ENCODE measurements around the gene CPNE7. TPM values are rescaled to one million over a fixed set of nuclear protein-coding genes. Genes with fewer than 3 reads are reported as not detected.
A peak's percentile ranks its signal among the peaks of the same experiment; 100 is the strongest.
"Not testable (repeated sequence)": the region's sequence is repeated elsewhere in the genome, so short reads cannot be mapped to it uniquely, and the experiment has no call there.

CPNE7 gene
- total and polyA plus RNA-seq, 4 experiments from 2014 or later = 2.3 to 7.3 (median 4.9) TPM

DNA sequence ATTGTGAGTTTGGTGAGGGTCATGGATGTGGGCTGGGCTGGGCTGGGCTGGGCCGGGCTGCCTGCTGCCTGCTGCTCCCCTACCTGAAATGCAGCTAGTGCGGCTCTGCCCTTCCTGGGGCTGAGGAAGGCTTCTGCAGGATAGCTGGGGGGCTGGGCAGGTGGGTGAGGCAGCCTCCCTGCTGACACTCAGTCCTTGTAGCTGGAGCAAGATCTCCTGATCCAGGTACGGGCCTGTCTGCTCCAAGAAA lies 10.4 kb upstream of the CPNE7 start:
- Histone ChIP-seq H3K4me3 (ENCODE audit: low read length in 2 of 2) (no peak overlapping the region), H3K4me1 (ENCODE audit: insufficient read depth, low read length) (peaks cover 52% of the 10 kb centered on the region), H3K27ac (ENCODE audit: low read depth, low read length) (no peak overlapping the region), H3K36me3 (ENCODE audit: insufficient read depth, low read length) (peaks cover 31% of the 10 kb centered on the region), H3K9me3 (ENCODE audit: control insufficient read depth in 1 of 2, low read length in 2 of 2) (no peaks in the 10 kb centered on the region), H3K27me3 (ENCODE audit: insufficient read depth, low read length) (no peaks in the 10 kb centered on the region)
- Mint-ChIP-seq H3K4me1 (peaks cover 32 to 55% (median 43%) of the 10 kb centered on the region in 4 donors), H3K9me3 (peaks cover 0 to 5% (median 0%) of the 10 kb centered on the region in 8 donors), H3K4me3 (peak overlapping the region in 7 of 8 donors; percentile 9 to 87 (median 59)), H3K27me3 (no peaks in the 10 kb centered on the region), H3K36me3 (peaks cover 25 to 44% of the 10 kb centered on the region in 2 donors), H3K27ac (peak overlapping the region in 5 of 7 donors; percentile 25 to 98 (median 81))
- POLR2A ChIA-PET (ENCODE audit: partially characterized antibody) = interaction anchor here (0.7 to 2.2 kb wide), 6 partner anchors 57 to 393 kb away, joined by 3 to 8 read pairs (median 3); partner anchors contain the start of gene SPG7
- CTCF ChIA-PET (ENCODE audit: partially characterized antibody) = interaction anchor here (0.6 to 1.9 kb wide), 3 partner anchors 30 to 50 kb away, joined by 3 to 5 read pairs (median 4); no protein-coding TSS in a partner anchor
- intact Hi-C loops (cut with micrococcal nuclease) = loop anchor here (2.0 to 10.0 kb wide), 2 partner anchors 76 to 310 kb away; partner anchors contain the start of gene TCF25
- DNase-seq = no peak

DNA sequence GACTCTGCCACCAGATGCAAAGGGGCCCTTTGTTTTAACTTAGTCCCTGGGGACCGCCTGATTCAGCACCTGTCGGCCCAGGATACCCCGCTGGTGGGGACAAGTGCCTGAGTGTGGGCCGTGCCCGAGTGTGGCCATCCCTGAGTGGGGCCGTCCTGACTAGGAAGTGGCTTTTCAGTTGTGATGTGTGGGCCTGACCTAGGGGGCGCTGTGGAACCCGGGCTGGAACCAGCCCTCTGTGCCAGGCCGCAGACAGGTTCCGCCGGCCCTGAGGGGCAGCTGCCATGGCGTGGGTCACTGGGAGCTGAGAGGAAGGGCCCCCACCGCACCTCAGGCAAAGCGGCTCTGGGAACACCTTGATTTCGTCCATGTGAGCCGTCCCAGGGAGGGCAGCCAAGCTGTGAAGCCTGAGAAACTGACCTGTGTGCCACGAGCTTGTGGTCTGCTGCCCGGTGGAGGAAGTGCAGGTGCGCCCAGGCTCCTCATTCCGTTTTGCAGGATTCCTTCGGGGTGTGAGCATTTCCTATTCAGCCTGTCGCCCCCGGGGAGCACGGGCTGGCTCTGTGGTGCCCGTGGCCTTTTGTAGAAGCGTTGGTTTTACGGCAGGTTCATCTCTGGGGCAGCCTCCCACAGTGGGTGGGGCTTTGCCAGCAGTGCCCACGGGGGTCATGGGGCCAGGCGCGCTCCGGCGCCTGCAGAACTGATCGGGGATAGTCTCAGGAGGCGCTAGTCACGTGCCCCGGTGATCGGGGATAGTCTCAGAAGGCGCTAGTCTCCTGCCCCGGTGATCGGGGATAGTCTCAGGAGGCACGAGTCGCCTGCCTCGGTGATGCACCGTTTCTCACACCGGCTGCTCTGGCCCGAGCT lies 9.8 kb upstream of the CPNE7 start:
- CTCF ChIA-PET (ENCODE audit: partially characterized antibody) = interaction anchor here (0.6 to 1.9 kb wide), 4 partner anchors 26 to 50 kb away, joined by 3 to 5 read pairs (median 4); no protein-coding TSS in a partner anchor
- intact Hi-C loops (cut with micrococcal nuclease) = loop anchor here (2.0 to 10.0 kb wide), 2 partner anchors 75 to 309 kb away; partner anchors contain the start of gene TCF25
- peak in 3 of 5 donors; percentile 39 to 69 (median 46) for DNase-seq
- POLR2A ChIA-PET (ENCODE audit: partially characterized antibody) = interaction anchor here (0.7 to 2.2 kb wide), 6 partner anchors 58 to 393 kb away, joined by 3 to 8 read pairs (median 3); partner anchors contain the start of gene SPG7
- Mint-ChIP-seq H3K4me1 (peaks cover 32 to 51% (median 43%) of the 10 kb centered on the region in 4 donors), H3K4me3 (peak overlapping the region; percentile 59 to 87 (median 74)), H3K9me3 (peaks cover 0 to 5% (median 0%) of the 10 kb centered on the region in 8 donors), H3K36me3 (peaks cover 25 to 40% of the 10 kb centered on the region in 2 donors), H3K27me3 (no peaks in the 10 kb centered on the region), H3K27ac (peak overlapping the region in 6 of 7 donors; percentile 48 to 98 (median 67))
- Histone ChIP-seq H3K27me3 (ENCODE audit: insufficient read depth, low read length) (no peaks in the 10 kb centered on the region), H3K9me3 (ENCODE audit: control insufficient read depth in 1 of 2, low read length in 2 of 2) (no peaks in the 10 kb centered on the region), H3K4me1 (ENCODE audit: insufficient read depth, low read length) (peaks cover 52% of the 10 kb centered on the region), H3K27ac (ENCODE audit: low read depth, low read length) (peak overlapping the region; percentile 32), H3K4me3 (ENCODE audit: low read length in 2 of 2) (no peak overlapping the region), H3K36me3 (ENCODE audit: insufficient read depth, low read length) (peaks cover 31% of the 10 kb centered on the region)

DNA sequence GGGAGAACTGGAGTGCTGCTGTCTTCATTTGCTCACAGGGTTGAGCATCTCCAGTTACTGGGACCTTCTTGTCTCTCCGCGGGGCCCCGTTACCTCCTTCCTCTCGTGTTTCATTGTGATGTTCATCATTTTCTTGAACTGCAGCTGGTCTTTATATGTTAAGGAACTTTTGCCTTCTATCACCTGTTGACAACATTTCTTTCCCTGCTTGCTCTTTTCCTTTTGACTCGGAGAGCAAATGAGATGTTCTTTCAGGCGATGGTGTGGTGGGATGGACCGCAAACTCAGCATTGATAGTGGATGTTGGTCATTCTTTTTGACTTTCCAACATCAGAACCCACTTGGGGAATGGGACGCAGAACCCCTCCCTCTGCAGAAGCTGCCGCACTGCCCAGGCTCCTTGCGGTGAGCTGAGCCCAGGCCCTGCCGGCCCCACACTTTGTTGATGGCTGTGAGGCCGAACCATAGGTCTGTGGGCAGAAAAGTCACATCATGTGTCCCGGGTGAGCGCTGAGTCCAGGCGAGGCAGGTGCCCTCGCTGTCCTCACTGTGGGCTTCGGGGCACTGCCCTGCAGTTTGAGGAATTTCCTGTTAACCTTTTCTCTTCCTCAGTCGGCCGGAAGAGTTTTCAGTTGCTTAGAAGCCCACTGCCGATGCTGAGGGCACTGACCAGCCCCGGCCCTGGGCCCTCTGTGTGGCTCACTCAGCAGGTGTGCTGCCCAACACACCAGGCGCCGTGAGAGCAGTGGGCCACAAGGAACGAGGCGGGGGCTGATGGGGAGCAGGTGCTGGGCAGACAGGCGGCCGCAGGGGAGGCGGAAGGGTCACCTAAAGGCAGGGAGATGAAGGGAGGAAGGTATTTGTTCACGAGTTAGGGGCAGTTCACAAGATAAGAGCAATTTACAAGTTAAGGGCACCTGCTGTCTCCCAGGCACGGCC lies 7.6 kb upstream of the CPNE7 start:
- peak overlapping the region in 2 of 7 donors; percentile 64 to 70 for H3K27ac Mint-ChIP-seq
- POLR2A ChIA-PET (ENCODE audit: partially characterized antibody) = no interaction called here
- intact Hi-C loops (cut with micrococcal nuclease) = loop anchor here (10.0 kb wide), 1 partner anchor 307 kb away; the partner anchor contains the start of gene TCF25
- H3K4me1 Mint-ChIP-seq = peaks cover 28 to 42% (median 35%) of the 10 kb centered on the region in 4 donors
- Histone ChIP-seq H3K4me1 (ENCODE audit: insufficient read depth, low read length) (peaks cover 41% of the 10 kb centered on the region), H3K27ac (ENCODE audit: low read depth, low read length) (no peak overlapping the region), H3K36me3 (ENCODE audit: insufficient read depth, low read length) (peaks cover 13% of the 10 kb centered on the region), H3K27me3 (ENCODE audit: insufficient read depth, low read length) (no peaks in the 10 kb centered on the region), H3K9me3 (ENCODE audit: control insufficient read depth in 1 of 2, low read length in 2 of 2) (no peaks in the 10 kb centered on the region), H3K4me3 (ENCODE audit: low read length in 2 of 2) (no peak overlapping the region)
- H3K27me3 Mint-ChIP-seq = peaks cover 0 to 8% of the 10 kb centered on the region in 2 donors
- H3K9me3 Mint-ChIP-seq = no peaks in the 10 kb centered on the region
- H3K36me3 Mint-ChIP-seq = peaks cover 9 to 23% of the 10 kb centered on the region in 2 donors
- CTCF ChIA-PET (ENCODE audit: partially characterized antibody) = interaction anchor here (0.7 to 0.8 kb wide), 2 partner anchors 10 kb away, joined by 3 read pairs; no protein-coding TSS in a partner anchor
- no peak for DNase-seq
- H3K4me3 Mint-ChIP-seq = peak overlapping the region in 1 of 8 donors; percentile 62

DNA sequence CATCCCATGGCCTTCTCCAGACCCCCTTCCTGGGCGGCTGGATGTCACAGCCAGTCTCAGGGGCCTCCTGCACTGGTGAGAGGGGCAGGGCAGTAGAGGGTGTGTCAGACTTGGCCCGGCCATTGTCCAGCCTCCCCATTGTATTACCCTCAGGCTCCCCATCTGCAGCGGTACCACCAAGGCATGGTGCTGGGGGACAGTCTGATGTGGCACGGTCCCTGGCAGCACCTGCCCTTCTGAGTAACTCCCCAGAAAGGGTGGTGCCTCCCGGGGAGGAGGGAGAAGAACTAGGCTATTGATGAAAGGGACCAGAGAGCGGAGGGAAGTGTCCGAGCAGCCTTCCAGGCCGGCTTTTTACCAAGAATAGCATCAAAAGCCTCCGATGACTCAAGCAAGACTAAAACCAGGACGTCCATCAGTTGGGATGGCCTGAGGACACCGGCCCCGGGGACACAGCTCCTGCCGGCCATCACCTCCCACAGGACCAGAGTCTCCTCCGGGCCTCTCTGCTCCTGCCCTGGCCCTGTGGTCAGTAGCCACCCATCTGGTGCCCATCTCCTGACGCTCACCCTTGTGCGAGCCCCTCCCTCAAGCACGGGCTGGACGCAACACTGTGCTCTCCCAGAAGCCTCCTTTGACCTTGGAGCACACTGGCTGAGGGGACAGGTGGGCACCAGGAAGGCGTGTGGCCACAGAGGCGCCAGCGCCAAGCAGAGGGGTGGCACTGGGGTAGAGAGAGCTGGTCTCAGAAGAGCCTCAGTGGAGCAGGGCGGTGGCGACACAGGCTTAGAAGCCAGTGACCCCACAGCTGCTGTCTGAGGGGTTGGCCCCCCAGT lies 5.8 kb upstream of the CPNE7 start:
- ChIA-PET POLR2A (ENCODE audit: partially characterized antibody) (interaction anchor here (0.7 kb wide), 1 partner anchor 27 kb away, joined by 3 read pairs; no protein-coding TSS in a partner anchor), CTCF (ENCODE audit: partially characterized antibody) (no interaction called here)
- Histone ChIP-seq H3K9me3 (ENCODE audit: control insufficient read depth in 1 of 2, low read length in 2 of 2) (no peaks in the 10 kb centered on the region), H3K4me3 (ENCODE audit: low read length in 2 of 2) (no peak overlapping the region), H3K27ac (ENCODE audit: low read depth, low read length) (no peak overlapping the region), H3K27me3 (ENCODE audit: insufficient read depth, low read length) (peaks cover 3% of the 10 kb centered on the region), H3K4me1 (ENCODE audit: insufficient read depth, low read length) (peaks cover 31% of the 10 kb centered on the region), H3K36me3 (ENCODE audit: insufficient read depth, low read length) (no peaks in the 10 kb centered on the region)
- peaks cover 0 to 14% of the 10 kb centered on the region in 2 donors for H3K27me3 Mint-ChIP-seq
- H3K36me3 Mint-ChIP-seq = peaks cover 4 to 8% of the 10 kb centered on the region in 2 donors
- peaks cover 15 to 34% (median 23%) of the 10 kb centered on the region in 4 donors for H3K4me1 Mint-ChIP-seq
- no peak overlapping the region for H3K27ac Mint-ChIP-seq
- intact Hi-C loops (cut with micrococcal nuclease) = loop anchor here (10.0 kb wide), 1 partner anchor 305 kb away; the partner anchor contains the start of gene TCF25
- DNase-seq = no peak
- no peak overlapping the region for H3K4me3 Mint-ChIP-seq
- H3K9me3 Mint-ChIP-seq = no peaks in the 10 kb centered on the region

DNA sequence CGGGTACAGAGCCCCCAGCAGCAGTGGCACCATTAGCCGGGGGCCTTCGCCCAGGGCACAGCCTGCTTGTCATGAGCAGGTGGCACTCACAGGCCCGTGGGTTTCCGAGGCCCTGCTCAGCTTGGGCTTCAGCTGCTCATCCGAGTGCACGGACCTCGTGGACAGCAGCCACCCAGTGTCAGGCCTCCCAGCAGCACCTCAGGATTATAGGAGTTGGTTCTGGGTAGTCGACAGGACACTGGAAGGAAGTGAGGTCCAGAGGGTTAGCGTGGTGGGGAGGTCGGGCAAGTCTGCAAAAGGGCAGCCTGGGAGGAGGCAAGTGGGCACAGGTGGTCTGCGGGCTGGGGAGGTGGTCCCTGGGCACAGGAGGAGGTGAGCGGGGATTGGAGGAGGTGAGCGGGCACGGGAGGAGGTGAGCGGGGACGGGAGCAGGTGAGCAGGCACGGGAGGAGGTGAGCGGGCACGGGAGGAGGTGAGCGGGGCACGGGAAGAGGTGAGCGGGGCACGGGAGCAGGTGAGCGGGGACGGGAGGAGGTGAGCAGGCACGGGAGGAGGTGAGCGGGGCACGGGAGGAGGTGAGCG lies 5.1 kb upstream of the CPNE7 start:
- intact Hi-C loops (cut with micrococcal nuclease) = no loop called here
- Mint-ChIP-seq H3K4me1 (peaks cover 10 to 27% (median 16%) of the 10 kb centered on the region in 4 donors), H3K36me3 (peaks cover 0 to 4% of the 10 kb centered on the region in 2 donors), H3K27ac (no peak overlapping the region), H3K4me3 (no peak overlapping the region), H3K27me3 (peaks cover 0 to 14% of the 10 kb centered on the region in 2 donors), H3K9me3 (no peaks in the 10 kb centered on the region)
- Histone ChIP-seq H3K27ac (ENCODE audit: low read depth, low read length) (no peak overlapping the region), H3K4me3 (ENCODE audit: low read length in 2 of 2) (no peak overlapping the region), H3K27me3 (ENCODE audit: insufficient read depth, low read length) (peaks cover 3% of the 10 kb centered on the region), H3K36me3 (ENCODE audit: insufficient read depth, low read length) (no peaks in the 10 kb centered on the region), H3K4me1 (ENCODE audit: insufficient read depth, low read length) (peaks cover 30% of the 10 kb centered on the region), H3K9me3 (ENCODE audit: control insufficient read depth in 1 of 2, low read length in 2 of 2) (no peaks in the 10 kb centered on the region)
- ChIA-PET CTCF (ENCODE audit: partially characterized antibody) (no interaction called here), POLR2A (ENCODE audit: partially characterized antibody) (no interaction called here)
- no peak for DNase-seq

DNA sequence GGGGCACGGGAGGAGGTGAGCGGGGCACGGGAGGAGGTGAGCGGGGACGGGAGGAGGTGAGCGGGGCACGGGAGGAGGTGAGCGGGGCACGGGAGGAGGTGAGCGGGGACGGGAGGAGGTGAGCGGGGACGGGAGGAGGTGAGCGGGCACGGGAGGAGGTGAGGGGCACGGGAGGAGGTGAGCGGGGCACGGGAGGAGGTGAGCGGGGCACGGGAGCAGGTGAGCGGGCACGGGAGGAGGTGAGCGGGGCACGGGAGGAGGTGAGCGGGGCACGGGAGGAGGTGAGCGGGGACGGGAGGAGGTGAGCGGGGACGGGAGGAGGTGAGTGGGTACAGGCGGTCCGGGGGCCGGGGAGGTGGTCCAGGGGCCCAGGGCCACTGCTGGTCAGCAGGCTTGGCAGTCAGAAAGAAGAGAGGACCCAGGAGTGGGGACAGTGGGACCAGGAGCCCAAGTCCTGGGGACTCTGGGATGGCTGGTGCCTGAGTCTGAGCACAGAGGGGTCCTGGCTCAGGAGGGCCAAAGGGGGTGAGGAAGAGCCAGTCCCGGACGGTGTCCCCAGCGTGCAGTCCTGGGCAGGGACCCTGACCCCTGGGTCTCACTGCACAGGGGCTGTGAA lies 4.5 kb upstream of the CPNE7 start:
- H3K27me3 ChIP-seq (ENCODE audit: insufficient read depth, low read length); DNase-seq; intact Hi-C loops (cut with micrococcal nuclease); H3K36me3 ChIP-seq (ENCODE audit: insufficient read depth, low read length); H3K9me3 Mint-ChIP-seq; H3K9me3 ChIP-seq (ENCODE audit: control insufficient read depth in 1 of 2, low read length in 2 of 2); H3K36me3 Mint-ChIP-seq; H3K27ac Mint-ChIP-seq; POLR2A ChIA-PET (ENCODE audit: partially characterized antibody); CTCF ChIA-PET (ENCODE audit: partially characterized antibody); H3K27ac ChIP-seq (ENCODE audit: low read depth, low read length); H3K4me3 Mint-ChIP-seq; H3K4me3 ChIP-seq (ENCODE audit: low read length in 2 of 2): not testable (repeated sequence)
- Mint-ChIP-seq H3K27me3 (peaks cover 0 to 14% of the 10 kb centered on the region in 2 donors), H3K4me1 (peaks cover 6 to 20% (median 10%) of the 10 kb centered on the region in 4 donors)
- peaks cover 23% of the 10 kb centered on the region for H3K4me1 ChIP-seq (ENCODE audit: insufficient read depth, low read length)

Measured in CD4-positive, alpha-beta memory T cell (primary cell).